IPS DF 6.9 (cell line): ENCODE measurements around the gene MOK.

Experiments
- DNase-seq: peaks from one replicate; pipeline ENCODE4 v3.0.0-alpha.2; 2013; ENCODE audit warnings: low read depth, low spot score
- H3K27ac ChIP-seq: one replicate; pipeline ENCODE4 v1.5.1; 2013; ENCODE audit warnings: low read length, control low read depth
- H3K27me3 ChIP-seq: 2 replicates; pipeline ENCODE4 v1.6.1; 2013; ENCODE audit warnings: mild to moderate bottlenecking, low read length; ENCODE audit not compliant: control insufficient read depth, insufficient read depth
- H3K36me3 ChIP-seq: 2 replicates; pipeline ENCODE4 v1.6.1; 2013; ENCODE audit warnings: low read length; ENCODE audit not compliant: control insufficient read depth, insufficient read depth
- H3K4me1 ChIP-seq: 2 replicates; pipeline ENCODE4 v1.6.1; 2013; ENCODE audit warnings: low read length; ENCODE audit not compliant: control insufficient read depth, insufficient read depth
- H3K4me3 ChIP-seq: 2 replicates; pipeline ENCODE4 v1.5.1; 2013; ENCODE audit warnings: mild to moderate bottlenecking, low read length
- H3K9me3 ChIP-seq: 2 replicates; pipeline ENCODE4 v1.6.1; 2013; ENCODE audit warnings: low read length, inconsistent platforms; ENCODE audit not compliant: control insufficient read depth, insufficient read depth
- WGBS: extraction: QIAGEN DNeasy Blood & Tissue Kit; methylation state at CpG from one replicate; pipeline ENCODE4 v1.1.7; 2013; ENCODE audit warnings: mixed read lengths, missing lambda C conversion rate; ENCODE audit not compliant: insufficient read length, insufficient coverage; 5-methylcytosine and 5-hydroxymethylcytosine counted together

MOK gene

GRCh38 chr14:102234331-102235264 lies 70.4 kb downstream of the MOK start:
- Histone ChIP-seq H3K9me3 (no peaks in the 10 kb centered on the region), H3K4me3 (no peak overlapping the region), H3K27me3 (no peaks in the 10 kb centered on the region), H3K27ac (no peak overlapping the region), H3K36me3 (no peaks in the 10 kb centered on the region), H3K4me1 (no peaks in the 10 kb centered on the region; the same call in 1 of the 2 replicates)
- DNase-seq: no peak
- no CpG with 5 or more reads among the region's 34 CpGs for WGBS

DNA sequence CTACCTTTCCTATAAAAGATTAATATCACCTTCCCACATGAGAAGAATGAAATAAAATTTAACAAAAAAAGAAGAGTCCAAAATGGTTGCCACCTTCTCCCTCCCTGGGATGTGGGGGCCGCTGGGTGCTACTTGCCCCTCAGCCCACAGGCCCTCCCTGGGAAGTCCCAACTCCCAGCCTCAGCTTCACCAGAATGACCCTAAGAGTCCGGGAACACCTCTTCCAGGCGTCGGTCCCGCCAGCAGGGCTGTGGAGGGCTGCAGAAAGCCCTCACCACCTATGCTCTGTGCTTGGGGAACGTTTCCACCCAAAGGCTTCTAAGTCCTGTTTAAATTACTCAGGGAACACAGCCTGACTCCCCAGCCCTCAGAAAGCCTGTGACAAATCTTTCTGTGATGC lies 71.9 kb downstream of the MOK start:
- Histone ChIP-seq H3K27ac (no peak overlapping the region), H3K4me3 (no peak overlapping the region), H3K27me3 (no peaks in the 10 kb centered on the region), H3K4me1 (no peaks in the 10 kb centered on the region), H3K36me3 (no peaks in the 10 kb centered on the region), H3K9me3 (no peaks in the 10 kb centered on the region)
- DNase-seq: no peak
- WGBS: no CpG with 5 or more reads among the region's 6 CpGs

GRCh38 chr14:102232348-102232625 lies 72.7 kb downstream of the MOK start:
- Histone ChIP-seq H3K4me1 (no peaks in the 10 kb centered on the region), H3K36me3 (no peaks in the 10 kb centered on the region), H3K27me3 (no peaks in the 10 kb centered on the region), H3K4me3 (no peak overlapping the region), H3K27ac (no peak overlapping the region), H3K9me3 (no peaks in the 10 kb centered on the region)
- WGBS: no CpG with 5 or more reads among the region's 9 CpGs
- DNase-seq: no peak

DNA sequence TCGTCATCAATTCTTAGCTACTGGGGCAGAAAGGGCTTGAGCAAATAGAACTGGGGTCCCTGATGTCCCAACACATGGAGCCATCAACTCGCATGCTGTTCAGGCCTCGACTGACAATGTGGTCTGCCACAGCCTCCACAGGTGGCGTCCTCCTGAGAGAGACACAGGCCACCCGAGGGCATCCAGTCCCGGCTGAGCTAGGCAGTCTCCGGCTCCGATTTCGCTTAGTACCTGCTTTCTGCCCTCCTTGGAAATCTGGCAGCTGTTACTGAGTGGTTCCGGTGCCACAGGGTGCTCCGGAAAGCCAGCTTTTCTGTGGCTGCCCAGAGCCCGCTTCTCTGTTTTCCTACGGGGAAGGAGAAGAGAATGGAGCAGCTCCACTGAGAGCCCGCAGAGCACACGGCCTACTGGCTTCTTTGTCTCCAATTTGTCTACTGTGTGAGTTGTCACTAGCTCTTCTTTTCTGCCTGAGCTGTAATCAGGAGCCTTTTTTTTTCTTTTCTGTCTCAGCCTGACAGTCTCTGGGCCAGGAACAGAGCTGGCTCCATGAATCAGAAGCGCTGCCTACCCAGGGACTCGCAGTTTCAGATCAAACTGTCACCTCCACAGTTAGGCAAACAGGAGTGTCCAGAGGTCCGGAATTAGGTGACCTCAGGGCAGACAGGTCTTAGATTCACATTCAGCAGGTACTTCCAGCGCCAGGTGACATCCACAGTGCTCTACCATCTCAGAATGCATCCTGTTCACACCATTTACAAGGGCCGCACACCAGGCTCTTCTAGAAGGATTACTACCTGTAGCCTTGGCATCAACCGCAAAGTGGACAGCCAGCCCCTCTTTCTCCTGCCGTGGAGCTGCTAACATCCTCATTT lies 73.3 kb downstream of the MOK start:
- Histone ChIP-seq H3K4me3 (no peak overlapping the region), H3K4me1 (no peaks in the 10 kb centered on the region), H3K9me3 (no peaks in the 10 kb centered on the region), H3K27ac (no peak overlapping the region), H3K27me3 (no peaks in the 10 kb centered on the region), H3K36me3 (no peaks in the 10 kb centered on the region)
- no peak for DNase-seq
- WGBS: no CpG with 5 or more reads among the region's 22 CpGs

GRCh38 chr14:102230481-102231210 lies 74.3 kb downstream of the MOK start:
- H3K9me3 ChIP-seq: no peaks in the 10 kb centered on the region
- no peak for DNase-seq
- H3K4me3 ChIP-seq: no peak overlapping the region
- no peak overlapping the region for H3K27ac ChIP-seq
- WGBS: no CpG with 5 or more reads among the region's 22 CpGs
- H3K27me3 ChIP-seq: no peaks in the 10 kb centered on the region
- H3K36me3 ChIP-seq: no peaks in the 10 kb centered on the region
- no peaks in the 10 kb centered on the region for H3K4me1 ChIP-seq

- Histone ChIP-seq H3K27me3 (no peaks in the 10 kb centered on the region), H3K27ac (no peak overlapping the region), H3K9me3 (no peaks in the 10 kb centered on the region), H3K36me3 (no peaks in the 10 kb centered on the region), H3K4me3 (no peak overlapping the region), H3K4me1 (no peaks in the 10 kb centered on the region)
- DNase-seq: no peak
- WGBS: no CpG with 5 or more reads among the region's 9 CpGs
Measured at GRCh38 chr14:102229739-102230092, 75.2 kb downstream of the MOK start.

DNA sequence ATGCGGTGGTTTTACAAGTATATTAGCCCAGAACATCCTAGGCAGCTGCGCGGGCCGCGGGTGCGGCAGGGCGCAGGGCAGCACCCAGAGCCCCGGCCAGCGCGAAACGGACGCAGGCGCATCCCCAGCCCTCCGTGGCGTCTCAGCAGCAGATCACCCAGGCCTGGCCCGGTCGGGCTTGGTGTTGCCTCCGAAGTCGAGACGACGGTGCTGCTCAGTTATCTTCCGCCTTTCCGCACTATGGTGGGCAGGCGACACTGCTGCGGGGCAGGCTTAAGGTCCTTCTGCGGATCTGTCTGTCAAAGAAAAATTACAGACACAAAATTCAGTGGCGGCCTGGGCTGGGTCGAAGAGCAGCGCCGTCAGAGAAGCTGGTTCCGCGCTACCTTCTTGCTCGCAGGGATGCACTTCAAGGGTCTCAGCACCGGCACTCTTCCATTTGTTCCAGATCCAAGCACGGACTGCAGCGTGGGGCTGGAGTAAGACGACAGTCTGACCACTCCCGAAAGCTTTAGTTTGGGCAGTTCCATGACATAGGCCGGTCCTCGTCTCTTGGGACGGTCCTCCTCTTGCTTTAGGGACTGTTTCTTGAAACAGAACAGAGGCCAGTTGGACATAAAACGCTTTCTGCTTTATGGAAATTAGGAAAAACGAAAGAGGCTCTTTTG lies 75.8 kb downstream of the MOK start:
- Histone ChIP-seq H3K9me3 (no peaks in the 10 kb centered on the region), H3K4me3 (no peak overlapping the region), H3K4me1 (no peaks in the 10 kb centered on the region), H3K27ac (no peak overlapping the region), H3K36me3 (no peaks in the 10 kb centered on the region), H3K27me3 (no peaks in the 10 kb centered on the region)
- DNase-seq: no peak
- WGBS: no CpG with 5 or more reads among the region's 43 CpGs

DNA sequence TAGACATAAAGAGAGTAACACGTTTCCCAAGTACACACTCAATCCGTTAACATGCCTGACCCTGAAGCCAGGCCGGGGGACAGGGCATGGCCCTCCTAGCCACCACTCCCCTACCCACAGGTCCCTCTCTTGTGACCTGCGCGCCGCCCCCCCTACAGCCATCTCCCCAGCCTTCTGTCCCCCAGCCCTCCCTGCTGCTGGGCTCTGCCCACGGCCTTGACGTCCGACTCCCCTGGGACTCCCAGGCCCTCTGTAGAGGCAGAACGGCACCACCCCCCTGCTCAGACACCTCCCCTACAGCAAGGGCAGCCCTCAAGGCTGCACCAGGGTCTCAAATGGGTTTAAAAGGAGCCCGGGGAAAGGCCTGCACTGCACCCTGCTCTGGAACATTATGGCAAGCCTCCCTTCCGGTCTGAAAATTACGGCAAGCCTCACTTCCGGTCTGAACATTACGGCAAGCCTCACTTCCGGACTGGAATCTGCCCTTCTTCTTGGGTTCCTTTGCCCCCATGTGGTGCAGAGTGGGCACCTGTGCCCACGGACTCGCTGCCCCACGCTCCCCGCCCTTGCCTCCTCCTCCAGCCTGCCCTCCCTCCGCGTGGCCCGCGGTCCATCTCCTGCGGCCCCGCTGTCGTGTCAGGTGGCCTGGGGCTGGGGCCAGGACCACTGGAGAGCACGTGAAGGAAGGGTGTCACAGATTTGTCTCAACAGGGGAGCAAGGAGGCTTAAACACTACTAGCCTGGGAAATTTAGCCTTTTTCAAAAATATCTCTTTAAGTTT lies 77.6 kb downstream of the MOK start:
- H3K36me3 ChIP-seq: no peaks in the 10 kb centered on the region
- no peak overlapping the region for H3K27ac ChIP-seq
- no peaks in the 10 kb centered on the region for H3K4me1 ChIP-seq
- H3K4me3 ChIP-seq: no peak overlapping the region
- H3K9me3 ChIP-seq: no peaks in the 10 kb centered on the region
- no CpG with 5 or more reads among the region's 28 CpGs for WGBS
- H3K27me3 ChIP-seq: no peaks in the 10 kb centered on the region
- DNase-seq: no peak

DNA sequence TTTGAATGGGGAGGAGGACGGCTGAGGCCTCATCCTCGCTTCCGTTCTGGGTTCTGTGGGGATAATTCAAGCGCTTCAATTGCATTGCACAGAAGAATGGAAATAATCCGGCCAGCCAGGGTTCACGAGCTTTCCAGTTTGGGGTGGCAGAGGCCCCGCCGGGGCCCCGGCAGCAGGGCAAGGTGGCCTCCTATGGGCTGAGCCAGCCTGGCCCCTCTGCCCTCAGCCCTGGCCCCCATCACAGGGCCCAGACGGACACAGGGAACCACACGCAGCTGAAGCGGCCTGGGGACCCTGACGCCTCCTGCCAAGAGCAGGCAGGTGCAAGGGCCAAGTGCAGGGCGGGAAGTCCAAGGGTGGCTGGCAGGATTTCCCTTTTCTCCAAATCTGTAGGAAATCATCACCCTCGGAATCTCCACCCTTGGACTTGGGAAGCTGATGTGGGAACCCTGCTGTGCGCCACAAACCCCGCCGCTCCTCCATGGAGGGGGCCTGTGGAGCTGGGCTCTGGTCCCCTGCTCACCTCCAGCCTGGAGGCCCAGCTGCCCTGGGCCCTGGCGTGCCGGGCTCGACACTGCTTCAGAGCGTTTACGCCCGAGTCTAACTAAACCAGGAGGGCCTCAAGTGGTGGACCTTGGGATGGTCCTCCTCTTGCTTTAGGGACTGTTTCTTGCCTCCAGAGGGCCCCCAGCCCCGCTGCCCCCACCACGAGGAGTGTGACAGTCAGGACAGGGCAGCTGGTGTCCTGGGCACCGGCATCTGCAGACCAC lies 78.4 kb downstream of the MOK start:
- no peak overlapping the region for H3K27ac ChIP-seq
- H3K4me3 ChIP-seq: no peak overlapping the region
- no CpG with 5 or more reads among the region's 27 CpGs for WGBS

More for the DNA sequence above, 78.4 kb downstream of the MOK start:
- no peaks in the 10 kb centered on the region for H3K4me1 ChIP-seq
- no peaks in the 10 kb centered on the region for H3K27me3 ChIP-seq
- DNase-seq: no peak
- no peaks in the 10 kb centered on the region for H3K36me3 ChIP-seq
- no peaks in the 10 kb centered on the region for H3K9me3 ChIP-seq
